ENCODE results near the gene LIN9. TPM values are rescaled to one million over a fixed set of nuclear protein-coding genes. Genes with fewer than 3 reads are reported as not detected.
"Not testable (repeated sequence)": the region's sequence is repeated elsewhere in the genome, so short reads cannot be mapped to it uniquely, and the experiment has no call there.

The LIN9 gene
- total RNA-seq, 3 donors from 2014 or later: 1.9 to 5.6 (median 2.6) TPM

DNA sequence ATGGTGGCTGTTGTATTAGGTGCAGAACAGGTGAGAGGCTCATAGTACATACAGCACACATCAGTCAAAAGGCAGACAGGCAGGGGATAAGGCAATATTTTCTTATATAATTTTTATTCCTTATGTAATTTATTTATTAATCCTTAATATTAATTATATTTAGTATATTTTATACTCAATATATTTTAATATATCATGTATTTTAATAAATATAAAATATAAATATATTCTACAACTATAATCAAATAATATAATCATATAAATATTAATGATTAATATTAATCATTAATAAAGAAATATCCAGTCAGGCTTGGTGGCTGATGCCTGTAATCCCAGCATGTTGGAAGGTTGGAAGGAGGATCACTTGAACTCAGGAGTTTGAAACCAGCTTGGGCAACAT, 104.8 kb downstream of the LIN9 start:
- no peaks in the 10 kb centered on the region for H3K36me3 ChIP-seq
- no peak overlapping the region for H3K4me3 ChIP-seq
- no peak overlapping the region for H3K27ac ChIP-seq
- intact Hi-C loops (cut with DNase I; ENCODE audit: low total_unique reads): no loop called here
- no peaks in the 10 kb centered on the region for H3K27me3 ChIP-seq
- no peaks in the 10 kb centered on the region for H3K4me1 ChIP-seq
- H3K9me3 ChIP-seq: no peaks in the 10 kb centered on the region
- no peak for TF ChIP-seq POLR2A (IDR thresholded peaks at IDR 0.05)
- no peak for TF ChIP-seq POLR2AphosphoS5 (IDR thresholded peaks at IDR 0.05)
- no peak for TF ChIP-seq CTCF (IDR thresholded peaks at IDR 0.05)
- no peak for DNase-seq (ENCODE audit: low spot score in 2 of 2)

DNA sequence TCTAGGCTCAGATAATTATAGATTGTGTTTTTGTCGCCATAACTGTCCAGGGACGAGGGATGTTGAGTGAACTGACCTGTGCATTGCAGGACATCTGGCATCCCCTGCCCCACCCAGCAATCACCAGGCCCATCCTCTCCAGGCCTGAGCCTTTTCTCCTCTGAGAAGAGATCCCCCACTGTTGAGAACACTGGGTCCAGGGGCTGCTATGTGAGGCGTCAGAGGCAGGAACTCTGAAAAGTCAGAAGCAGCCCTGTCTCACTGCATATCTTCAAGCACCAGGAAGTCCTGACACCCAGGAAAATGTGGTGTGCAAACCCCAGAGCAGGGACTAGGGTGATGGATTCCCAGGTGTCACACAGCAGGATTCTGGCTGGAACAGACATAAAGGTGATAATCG, 105.3 kb downstream of the LIN9 start:
- Histone ChIP-seq H3K9me3 (no peaks in the 10 kb centered on the region), H3K27me3 (no peaks in the 10 kb centered on the region), H3K4me1 (no peaks in the 10 kb centered on the region), H3K36me3 (no peaks in the 10 kb centered on the region), H3K4me3 (no peak overlapping the region), H3K27ac (no peak overlapping the region)
- intact Hi-C loops (cut with DNase I; ENCODE audit: low total_unique reads): no loop called here
- no peak for DNase-seq (ENCODE audit: low spot score in 2 of 2)
- TF ChIP-seq CTCF (IDR thresholded peaks at IDR 0.05) (no peak), POLR2A (IDR thresholded peaks at IDR 0.05) (no peak), POLR2AphosphoS5 (IDR thresholded peaks at IDR 0.05) (no peak)

GRCh38 chr1:226203240-226203639, 105.7 kb downstream of the LIN9 start:
- intact Hi-C loops (cut with DNase I; ENCODE audit: low total_unique reads): no loop called here

DNA sequence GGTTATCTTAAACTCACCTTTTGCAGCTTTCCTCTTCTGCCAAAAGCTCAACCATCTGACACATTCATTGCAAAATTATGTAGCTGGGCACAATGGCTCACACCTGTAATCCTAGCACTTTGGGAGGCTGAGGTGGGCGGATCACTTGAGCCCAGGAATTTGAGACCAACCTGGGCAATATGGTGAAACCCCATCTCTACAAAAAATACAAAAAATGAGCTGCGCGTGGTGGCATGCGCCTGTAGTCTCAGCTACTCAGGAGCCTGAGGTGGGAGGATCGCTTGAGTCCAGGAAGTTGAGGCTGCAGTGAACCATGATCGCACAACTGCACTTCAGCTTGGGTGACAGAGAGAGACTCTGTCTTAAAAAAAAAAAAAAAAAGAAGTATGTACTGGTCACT, 106.3 kb downstream of the LIN9 start:
- H3K36me3 ChIP-seq; H3K27ac ChIP-seq; intact Hi-C loops (cut with DNase I; ENCODE audit: low total_unique reads); H3K4me3 ChIP-seq; H3K4me1 ChIP-seq; H3K27me3 ChIP-seq; H3K9me3 ChIP-seq; DNase-seq (ENCODE audit: low spot score in 2 of 2): not testable (repeated sequence)

More at GRCh38 chr1:226203240-226203639, 105.7 kb downstream of the LIN9 start:
- H3K27me3 ChIP-seq: no peaks in the 10 kb centered on the region
- H3K4me3 ChIP-seq: no peak overlapping the region
- no peaks in the 10 kb centered on the region for H3K4me1 ChIP-seq
- DNase-seq (ENCODE audit: low spot score in 2 of 2): no peak
- H3K36me3 ChIP-seq: no peaks in the 10 kb centered on the region
- TF ChIP-seq POLR2A (IDR thresholded peaks at IDR 0.05) (no peak), POLR2AphosphoS5 (IDR thresholded peaks at IDR 0.05) (no peak), CTCF (IDR thresholded peaks at IDR 0.05) (no peak)
- no peak overlapping the region for H3K27ac ChIP-seq
- no peaks in the 10 kb centered on the region for H3K9me3 ChIP-seq

DNA sequence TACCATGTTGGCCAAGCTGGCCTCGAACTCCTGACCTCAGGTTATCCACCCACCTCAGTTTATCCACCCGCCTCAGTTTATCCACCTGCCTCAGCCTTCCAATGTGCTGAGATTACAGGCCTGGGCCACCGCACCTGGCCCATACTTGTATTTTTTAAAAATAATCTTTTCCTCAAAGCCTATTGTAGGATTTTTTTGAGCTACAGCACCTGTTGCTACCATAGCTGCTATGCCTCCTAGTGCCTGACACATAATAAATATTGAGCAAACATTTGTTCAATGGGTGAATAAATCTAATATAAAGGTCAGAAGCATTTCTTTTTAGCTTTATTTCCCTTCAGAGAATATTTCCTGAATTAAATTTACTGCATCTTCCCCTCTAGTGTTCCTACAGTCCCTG, 106.7 kb downstream of the LIN9 start:
- H3K27me3 ChIP-seq: no peaks in the 10 kb centered on the region
- H3K27ac ChIP-seq: no peak overlapping the region
- no peaks in the 10 kb centered on the region for H3K36me3 ChIP-seq
- DNase-seq (ENCODE audit: low spot score in 2 of 2): no peak
- intact Hi-C loops (cut with DNase I; ENCODE audit: low total_unique reads): no loop called here
- TF ChIP-seq CTCF (IDR thresholded peaks at IDR 0.05) (no peak), POLR2AphosphoS5 (IDR thresholded peaks at IDR 0.05) (no peak), POLR2A (IDR thresholded peaks at IDR 0.05) (no peak)
- no peaks in the 10 kb centered on the region for H3K9me3 ChIP-seq
- no peak overlapping the region for H3K4me3 ChIP-seq
- H3K4me1 ChIP-seq: no peaks in the 10 kb centered on the region

- DNase-seq (ENCODE audit: low spot score in 2 of 2): no peak
- Histone ChIP-seq H3K36me3 (no peaks in the 10 kb centered on the region), H3K9me3 (no peaks in the 10 kb centered on the region), H3K4me1 (no peaks in the 10 kb centered on the region), H3K27ac (no peak overlapping the region), H3K4me3 (no peak overlapping the region), H3K27me3 (no peaks in the 10 kb centered on the region)
- intact Hi-C loops (cut with DNase I; ENCODE audit: low total_unique reads): no loop called here
- no peak for TF ChIP-seq POLR2AphosphoS5 (IDR thresholded peaks at IDR 0.05)
- no peak for TF ChIP-seq POLR2A (IDR thresholded peaks at IDR 0.05)
- no peak for TF ChIP-seq CTCF (IDR thresholded peaks at IDR 0.05)
These were observed 107.9 kb downstream of the LIN9 start for GRCh38 chr1:226201029-226201593.
